ENCODE data around the gene KRT40. TPM values are rescaled to one million over a fixed set of nuclear protein-coding genes. Genes with fewer than 3 reads are reported as not detected.

The KRT40 gene
- total RNA-seq, 1 donor from 2014 or later = not detected

DNA sequence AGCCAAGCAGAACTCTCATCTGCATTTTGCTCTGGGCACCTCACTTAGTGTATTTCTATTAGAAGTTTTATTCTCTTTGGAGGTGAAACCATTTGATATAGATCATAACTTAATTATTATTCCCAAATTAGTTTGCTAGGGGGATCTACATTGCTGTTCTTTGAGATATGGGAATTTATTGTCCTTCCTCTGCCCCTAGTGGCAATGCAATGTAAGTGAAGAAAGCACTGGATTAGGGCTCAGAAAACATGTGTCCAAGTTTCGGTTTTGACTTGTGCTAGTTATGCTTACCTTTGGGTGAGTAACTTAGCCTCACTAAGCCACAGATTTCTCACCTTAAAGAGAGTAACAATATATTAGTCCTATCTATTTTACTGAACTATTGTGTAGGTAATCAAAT lies 20.3 kb downstream of the KRT40 start:
- TF ChIP-seq, protein P1, sequence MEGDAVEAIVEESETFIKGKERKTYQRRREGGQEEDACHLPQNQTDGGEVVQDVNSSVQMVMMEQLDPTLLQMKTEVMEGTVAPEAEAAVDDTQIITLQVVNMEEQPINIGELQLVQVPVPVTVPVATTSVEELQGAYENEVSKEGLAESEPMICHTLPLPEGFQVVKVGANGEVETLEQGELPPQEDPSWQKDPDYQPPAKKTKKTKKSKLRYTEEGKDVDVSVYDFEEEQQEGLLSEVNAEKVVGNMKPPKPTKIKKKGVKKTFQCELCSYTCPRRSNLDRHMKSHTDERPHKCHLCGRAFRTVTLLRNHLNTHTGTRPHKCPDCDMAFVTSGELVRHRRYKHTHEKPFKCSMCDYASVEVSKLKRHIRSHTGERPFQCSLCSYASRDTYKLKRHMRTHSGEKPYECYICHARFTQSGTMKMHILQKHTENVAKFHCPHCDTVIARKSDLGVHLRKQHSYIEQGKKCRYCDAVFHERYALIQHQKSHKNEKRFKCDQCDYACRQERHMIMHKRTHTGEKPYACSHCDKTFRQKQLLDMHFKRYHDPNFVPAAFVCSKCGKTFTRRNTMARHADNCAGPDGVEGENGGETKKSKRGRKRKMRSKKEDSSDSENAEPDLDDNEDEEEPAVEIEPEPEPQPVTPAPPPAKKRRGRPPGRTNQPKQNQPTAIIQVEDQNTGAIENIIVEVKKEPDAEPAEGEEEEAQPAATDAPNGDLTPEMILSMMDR (IDR thresholded peaks at IDR 0.05) = peak; percentile 64
- peaks cover 8% of the 10 kb centered on the region for H3K4me1 Mint-ChIP-seq (ENCODE audit: unreplicated experiment)
- H3K27ac Mint-ChIP-seq (ENCODE audit: unreplicated experiment) = no peak overlapping the region
- H3K4me3 Mint-ChIP-seq (ENCODE audit: unreplicated experiment) = no peak overlapping the region
- no peak for DNase-seq (ENCODE audit: extremely low spot score, unreplicated experiment)
- no peaks in the 10 kb centered on the region for H3K36me3 Mint-ChIP-seq (ENCODE audit: unreplicated experiment)
- no peaks in the 10 kb centered on the region for H3K27me3 Mint-ChIP-seq (ENCODE audit: unreplicated experiment)
- H3K9me3 Mint-ChIP-seq (ENCODE audit: unreplicated experiment) = no peaks in the 10 kb centered on the region

DNA sequence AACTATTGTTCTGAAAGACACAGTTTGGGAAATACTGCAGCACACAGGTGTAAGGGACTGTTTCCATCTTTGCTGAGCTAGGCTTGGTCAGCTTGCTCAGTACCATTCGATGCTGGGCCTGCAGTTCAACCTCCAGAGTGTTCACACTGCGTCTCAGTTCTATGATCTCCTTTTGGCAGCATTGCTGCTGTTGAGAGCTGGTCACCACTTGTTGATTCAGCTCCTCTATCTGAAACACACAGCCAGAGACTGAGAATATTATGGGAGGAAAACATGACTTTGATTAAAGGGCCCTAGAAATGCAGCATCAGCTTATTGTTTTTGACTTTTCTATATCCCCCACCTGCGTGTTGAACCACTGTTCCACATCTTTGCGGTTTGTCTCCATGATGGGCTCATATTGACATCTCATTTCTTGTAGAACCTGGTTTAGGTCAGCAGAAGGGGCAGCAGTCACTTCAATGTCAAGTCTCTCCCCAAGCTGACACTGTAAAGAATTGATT lies 22.0 kb downstream of the KRT40 start:
- Mint-ChIP-seq H3K27me3 (ENCODE audit: unreplicated experiment) (no peaks in the 10 kb centered on the region), H3K36me3 (ENCODE audit: unreplicated experiment) (no peaks in the 10 kb centered on the region), H3K4me1 (ENCODE audit: unreplicated experiment) (peaks cover 25% of the 10 kb centered on the region), H3K27ac (ENCODE audit: unreplicated experiment) (no peak overlapping the region), H3K4me3 (ENCODE audit: unreplicated experiment) (no peak overlapping the region), H3K9me3 (ENCODE audit: unreplicated experiment) (no peaks in the 10 kb centered on the region)
- DNase-seq (ENCODE audit: extremely low spot score, unreplicated experiment) = no peak
- TF ChIP-seq, protein P1 (IDR thresholded peaks at IDR 0.05) = no peak

DNA sequence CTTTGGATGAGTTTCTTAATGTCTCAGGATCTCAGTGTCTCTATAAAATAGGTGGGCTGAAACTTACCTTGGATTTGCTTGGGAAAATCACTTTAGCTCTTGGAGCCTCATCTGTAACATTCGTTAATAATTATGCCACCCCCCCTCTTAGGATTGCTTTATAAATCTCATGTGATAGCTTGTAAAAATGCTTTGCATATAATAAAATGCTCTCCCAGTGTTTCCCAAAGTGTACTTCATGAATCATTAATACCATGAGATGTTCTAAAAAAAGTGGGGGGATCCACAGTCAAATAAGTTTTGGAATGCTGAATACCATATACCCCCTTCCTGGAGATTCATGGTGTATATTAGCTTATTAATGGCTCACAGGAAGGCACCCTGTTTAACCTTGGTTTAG lies 22.5 kb downstream of the KRT40 start:
- H3K27ac Mint-ChIP-seq (ENCODE audit: unreplicated experiment) = no peak overlapping the region
- H3K27me3 Mint-ChIP-seq (ENCODE audit: unreplicated experiment) = no peaks in the 10 kb centered on the region
- no peaks in the 10 kb centered on the region for H3K36me3 Mint-ChIP-seq (ENCODE audit: unreplicated experiment)
- H3K4me3 Mint-ChIP-seq (ENCODE audit: unreplicated experiment) = no peak overlapping the region
- H3K9me3 Mint-ChIP-seq (ENCODE audit: unreplicated experiment) = no peaks in the 10 kb centered on the region
- TF ChIP-seq, protein P1 (IDR thresholded peaks at IDR 0.05) = no peak
- no peak for DNase-seq (ENCODE audit: extremely low spot score, unreplicated experiment)
- H3K4me1 Mint-ChIP-seq (ENCODE audit: unreplicated experiment) = peaks cover 30% of the 10 kb centered on the region

DNA sequence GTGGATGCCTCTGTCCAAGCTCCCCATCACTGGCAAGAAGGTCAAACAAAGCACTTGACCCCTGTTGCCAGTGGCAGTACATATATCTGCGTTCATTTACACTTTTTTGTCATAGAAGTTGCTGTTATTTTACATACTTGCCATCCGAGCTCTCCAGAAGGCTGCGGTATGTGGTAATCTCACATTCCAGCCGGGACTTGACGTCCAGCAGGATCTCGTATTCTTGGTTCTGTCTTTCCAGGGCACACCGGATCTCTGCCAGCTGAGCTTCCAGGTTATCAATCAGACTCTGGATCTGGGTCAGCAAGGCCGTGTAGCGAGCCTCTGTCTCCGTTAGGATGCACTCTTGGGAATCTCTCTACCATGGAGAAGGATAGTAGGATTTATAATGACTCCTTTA lies 24.0 kb downstream of the KRT40 start:
- H3K27me3 Mint-ChIP-seq (ENCODE audit: unreplicated experiment) = no peaks in the 10 kb centered on the region
- H3K9me3 Mint-ChIP-seq (ENCODE audit: unreplicated experiment) = no peaks in the 10 kb centered on the region
- no peak overlapping the region for H3K4me3 Mint-ChIP-seq (ENCODE audit: unreplicated experiment)
- DNase-seq (ENCODE audit: extremely low spot score, unreplicated experiment) = no peak
- TF ChIP-seq, protein P1 (IDR thresholded peaks at IDR 0.05) = no peak
- peaks cover 41% of the 10 kb centered on the region for H3K4me1 Mint-ChIP-seq (ENCODE audit: unreplicated experiment)
- no peak overlapping the region for H3K27ac Mint-ChIP-seq (ENCODE audit: unreplicated experiment)
- H3K36me3 Mint-ChIP-seq (ENCODE audit: unreplicated experiment) = no peaks in the 10 kb centered on the region

DNA sequence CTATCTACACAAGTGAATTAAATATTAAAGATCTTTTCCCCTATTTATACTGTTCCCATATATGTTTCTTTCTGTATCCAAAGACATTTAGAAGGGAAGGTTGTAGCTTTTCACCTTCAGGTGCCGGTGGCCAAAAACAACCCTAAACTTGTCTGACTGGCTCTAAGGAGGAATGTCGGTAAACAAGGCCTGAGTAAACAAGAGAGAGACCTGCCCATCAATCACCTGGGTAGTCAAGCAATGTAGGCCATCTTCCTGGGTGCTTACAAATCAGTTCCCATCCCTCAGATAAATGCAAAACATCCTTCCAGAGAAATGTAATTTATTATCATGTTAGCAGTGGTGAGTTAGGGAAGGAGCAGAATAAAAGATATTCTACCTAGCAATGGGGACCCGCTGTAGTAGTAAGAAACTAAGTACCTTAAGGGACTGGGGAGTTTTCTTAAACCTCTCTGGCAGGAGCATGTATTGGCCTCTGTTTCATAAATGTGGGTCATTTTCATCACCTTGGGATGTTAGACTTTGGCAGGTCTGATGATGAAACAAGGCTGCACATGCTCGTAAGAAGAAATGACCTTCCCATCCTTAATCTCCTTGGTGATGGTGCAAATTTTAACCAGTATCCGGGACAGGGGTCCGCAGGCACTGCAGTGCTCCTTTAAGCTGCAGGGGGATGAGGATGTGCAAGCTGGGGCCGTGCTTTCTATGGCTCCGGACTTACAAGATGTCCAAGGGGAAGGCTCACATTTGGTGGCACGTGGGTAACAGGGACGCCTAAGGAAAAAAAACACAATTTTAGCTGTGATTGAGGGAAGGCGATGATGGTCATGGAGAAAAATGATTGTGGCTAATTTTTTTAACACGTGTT lies 25.8 kb downstream of the KRT40 start:
- Mint-ChIP-seq H3K36me3 (ENCODE audit: unreplicated experiment) (no peaks in the 10 kb centered on the region), H3K9me3 (ENCODE audit: unreplicated experiment) (no peaks in the 10 kb centered on the region), H3K4me1 (ENCODE audit: unreplicated experiment) (peaks cover 41% of the 10 kb centered on the region), H3K4me3 (ENCODE audit: unreplicated experiment) (no peak overlapping the region), H3K27me3 (ENCODE audit: unreplicated experiment) (no peaks in the 10 kb centered on the region), H3K27ac (ENCODE audit: unreplicated experiment) (peak overlapping the region; percentile 21)
- TF ChIP-seq, protein P1 (IDR thresholded peaks at IDR 0.05) = no peak
- no peak for DNase-seq (ENCODE audit: extremely low spot score, unreplicated experiment)

Data from osteocyte (in vitro differentiated cells).